ENCODE measurements around the gene TENM4. TPM values are rescaled to one million over a fixed set of nuclear protein-coding genes. Genes with fewer than 3 reads are reported as not detected.

The TENM4 gene
- polyA plus RNA-seq, 3 donors, result 0.31 to 1.7 TPM; not detected in 1

DNA sequence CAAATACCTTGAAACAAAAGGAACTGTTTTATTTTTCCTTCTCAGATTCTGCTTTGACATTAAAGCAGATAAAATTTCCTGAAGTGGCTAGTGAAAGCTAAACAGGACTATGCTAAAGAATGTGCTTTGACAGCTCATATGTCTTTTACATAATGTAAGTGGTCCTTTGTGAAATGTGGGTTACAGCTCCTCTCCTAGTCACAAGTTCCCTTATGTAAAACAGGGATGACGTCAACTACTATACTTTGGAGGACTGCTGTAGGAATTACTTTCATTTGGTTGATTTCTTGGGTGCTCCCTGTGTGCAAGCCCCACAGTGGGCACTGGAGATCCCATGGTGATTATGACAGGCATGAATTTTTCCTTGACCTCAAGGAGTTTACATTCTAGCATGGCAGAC, 649.6 kb downstream of the TENM4 start:
- intact Hi-C loops (cut with micrococcal nuclease), result no loop called here
- TF ChIP-seq, protein P1, sequence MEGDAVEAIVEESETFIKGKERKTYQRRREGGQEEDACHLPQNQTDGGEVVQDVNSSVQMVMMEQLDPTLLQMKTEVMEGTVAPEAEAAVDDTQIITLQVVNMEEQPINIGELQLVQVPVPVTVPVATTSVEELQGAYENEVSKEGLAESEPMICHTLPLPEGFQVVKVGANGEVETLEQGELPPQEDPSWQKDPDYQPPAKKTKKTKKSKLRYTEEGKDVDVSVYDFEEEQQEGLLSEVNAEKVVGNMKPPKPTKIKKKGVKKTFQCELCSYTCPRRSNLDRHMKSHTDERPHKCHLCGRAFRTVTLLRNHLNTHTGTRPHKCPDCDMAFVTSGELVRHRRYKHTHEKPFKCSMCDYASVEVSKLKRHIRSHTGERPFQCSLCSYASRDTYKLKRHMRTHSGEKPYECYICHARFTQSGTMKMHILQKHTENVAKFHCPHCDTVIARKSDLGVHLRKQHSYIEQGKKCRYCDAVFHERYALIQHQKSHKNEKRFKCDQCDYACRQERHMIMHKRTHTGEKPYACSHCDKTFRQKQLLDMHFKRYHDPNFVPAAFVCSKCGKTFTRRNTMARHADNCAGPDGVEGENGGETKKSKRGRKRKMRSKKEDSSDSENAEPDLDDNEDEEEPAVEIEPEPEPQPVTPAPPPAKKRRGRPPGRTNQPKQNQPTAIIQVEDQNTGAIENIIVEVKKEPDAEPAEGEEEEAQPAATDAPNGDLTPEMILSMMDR (IDR thresholded peaks at IDR 0.05), result no peak
- H3K9me3 ChIP-seq (replicated peaks in 1 of 2; ENCODE audit: control insufficient read depth in 1 of 2, insufficient read depth in 1 of 2, low read length in 2 of 2), result no peaks in the 10 kb centered on the region

DNA sequence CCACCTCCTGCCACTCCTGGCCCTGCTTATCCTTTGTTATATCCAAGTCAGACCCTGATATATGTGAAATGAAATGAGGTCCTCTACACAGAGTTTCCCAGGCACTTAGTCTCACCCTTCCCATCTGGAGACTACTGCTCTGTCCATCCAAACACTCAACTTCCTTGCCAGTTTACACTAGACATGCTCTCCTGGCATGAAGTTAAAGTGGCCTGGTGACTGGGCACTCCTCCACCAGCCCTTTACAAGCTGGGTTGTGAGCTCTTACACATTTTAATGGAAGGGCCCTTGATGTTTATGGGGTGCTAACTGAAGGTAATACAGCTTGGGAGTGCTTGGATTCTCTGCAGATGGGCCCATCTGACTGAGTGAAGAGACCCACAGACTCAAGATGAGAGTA, 650.0 kb downstream of the TENM4 start:
- peaks cover 12 to 20% (median 20%) of the 10 kb centered on the region in 3 donors for H3K27me3 Mint-ChIP-seq (ENCODE audit: low read depth in 3 of 3)
- DNase-seq, result no peak
- no peaks in the 10 kb centered on the region for H3K36me3 Mint-ChIP-seq
- Histone ChIP-seq H3K4me2 (replicated peaks; ENCODE audit: extremely low read depth, low read length, poor library complexity, severe bottlenecking) (no peak overlapping the region), H3K9ac (ENCODE audit: insufficient read depth, low read length, poor library complexity, severe bottlenecking) (no peak overlapping the region), H3K27me3 (ENCODE audit: control insufficient read depth in 2 of 2, insufficient read depth in 2 of 2, low read length in 2 of 2) (peaks cover 2 to 13% of the 10 kb centered on the region in 2 donors), H3K27ac (ENCODE audit: low read depth in 1 of 2, low read length in 2 of 2) (no peak overlapping the region), H3K36me3 (replicated peaks in 1 of 2; ENCODE audit: control insufficient read depth in 1 of 2, insufficient read depth in 2 of 2, low read length in 2 of 2) (no peaks in the 10 kb centered on the region), H3K4me3 (replicated peaks in 1 of 3; ENCODE audit: low read depth in 2 of 3, low read length in 3 of 3) (no peak overlapping the region), H3K9me3 (replicated peaks in 1 of 2; ENCODE audit: control insufficient read depth in 1 of 2, insufficient read depth in 1 of 2, low read length in 2 of 2) (no peaks in the 10 kb centered on the region), H3K4me1 (ENCODE audit: control insufficient read depth in 1 of 2, insufficient read depth in 2 of 2, low read length in 2 of 2) (peaks cover 0 to 3% of the 10 kb centered on the region in 2 donors), H3K79me2 (ENCODE audit: insufficient read depth, low read length) (no peaks in the 10 kb centered on the region), H4K20me1 (ENCODE audit: insufficient read depth, low read length) (no peaks in the 10 kb centered on the region), H2AFZ (ENCODE audit: insufficient read depth, low read depth, low read length, poor library complexity, severe bottlenecking) (no peak overlapping the region)
- no peak overlapping the region for H3K27ac Mint-ChIP-seq
- H3K4me3 Mint-ChIP-seq, result peak overlapping the region in 1 of 2 donors; percentile 27
- H3K4me1 Mint-ChIP-seq, result peaks cover 1% of the 10 kb centered on the region
- TF ChIP-seq, protein P1 (IDR thresholded peaks at IDR 0.05), result no peak
- no peaks in the 10 kb centered on the region for H3K9me3 Mint-ChIP-seq
- intact Hi-C loops (cut with micrococcal nuclease), result no loop called here

More for the DNA sequence above, 649.6 kb downstream of the TENM4 start:
- Histone ChIP-seq H3K9ac (ENCODE audit: insufficient read depth, low read length, poor library complexity, severe bottlenecking) (no peak overlapping the region), H3K79me2 (ENCODE audit: insufficient read depth, low read length) (no peaks in the 10 kb centered on the region), H3K4me1 (ENCODE audit: control insufficient read depth in 1 of 2, insufficient read depth in 2 of 2, low read length in 2 of 2) (peaks cover 0 to 7% of the 10 kb centered on the region in 2 donors), H2AFZ (ENCODE audit: insufficient read depth, low read depth, low read length, poor library complexity, severe bottlenecking) (no peak overlapping the region), H3K4me3 (replicated peaks in 1 of 3; ENCODE audit: low read depth in 2 of 3, low read length in 3 of 3) (no peak overlapping the region), H3K27me3 (ENCODE audit: control insufficient read depth in 2 of 2, insufficient read depth in 2 of 2, low read length in 2 of 2) (peaks cover 2 to 13% of the 10 kb centered on the region in 2 donors), H3K4me2 (replicated peaks; ENCODE audit: extremely low read depth, low read length, poor library complexity, severe bottlenecking) (no peak overlapping the region), H3K36me3 (replicated peaks in 1 of 2; ENCODE audit: control insufficient read depth in 1 of 2, insufficient read depth in 2 of 2, low read length in 2 of 2) (no peaks in the 10 kb centered on the region), H3K27ac (ENCODE audit: low read depth in 1 of 2, low read length in 2 of 2) (no peak overlapping the region), H4K20me1 (ENCODE audit: insufficient read depth, low read length) (no peaks in the 10 kb centered on the region)
- Mint-ChIP-seq H3K27me3 (ENCODE audit: low read depth in 3 of 3) (peaks cover 12 to 18% (median 17%) of the 10 kb centered on the region in 3 donors), H3K36me3 (no peaks in the 10 kb centered on the region), H3K27ac (no peak overlapping the region), H3K9me3 (no peaks in the 10 kb centered on the region), H3K4me3 (no peak overlapping the region), H3K4me1 (peaks cover 1% of the 10 kb centered on the region)
- peak in 1 of 3 donors; percentile 50 for DNase-seq
- no CpG with 5 or more reads among the region's 1 CpG for WGBS (ENCODE audit: insufficient coverage)

Measured in CD14-positive monocyte (primary cell).